G401.6 (cell line): ENCODE data around the gene TNIP1.

Source experiments
- FAIRE-seq: peaks from 2 replicates; lab custom pipeline; 2012; peaks lifted over from hg19 to GRCh38; lab: Jason Lieb, UNC

TNIP1 gene

DNA sequence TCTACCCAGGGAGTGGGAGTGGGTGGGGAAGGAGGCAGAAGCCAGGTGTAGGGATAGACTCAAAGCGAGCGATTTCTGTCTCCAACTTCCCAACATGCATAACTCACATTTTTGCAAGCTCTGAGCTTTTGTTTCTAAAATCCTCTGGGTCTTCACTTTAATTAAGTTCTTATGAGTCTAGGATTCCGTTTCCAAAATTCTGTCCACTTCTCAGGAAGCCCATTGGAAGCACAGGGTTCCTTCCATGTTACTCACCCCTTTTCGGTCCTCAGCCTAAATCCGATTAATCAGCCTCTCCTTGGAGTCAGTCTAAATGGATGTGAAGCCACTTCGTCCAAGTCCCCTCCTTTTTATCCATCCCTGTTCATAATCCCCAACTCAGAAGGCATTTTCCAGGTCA lies 59.1 kb downstream of the TNIP1 start:
- FAIRE-seq, result no peak

DNA sequence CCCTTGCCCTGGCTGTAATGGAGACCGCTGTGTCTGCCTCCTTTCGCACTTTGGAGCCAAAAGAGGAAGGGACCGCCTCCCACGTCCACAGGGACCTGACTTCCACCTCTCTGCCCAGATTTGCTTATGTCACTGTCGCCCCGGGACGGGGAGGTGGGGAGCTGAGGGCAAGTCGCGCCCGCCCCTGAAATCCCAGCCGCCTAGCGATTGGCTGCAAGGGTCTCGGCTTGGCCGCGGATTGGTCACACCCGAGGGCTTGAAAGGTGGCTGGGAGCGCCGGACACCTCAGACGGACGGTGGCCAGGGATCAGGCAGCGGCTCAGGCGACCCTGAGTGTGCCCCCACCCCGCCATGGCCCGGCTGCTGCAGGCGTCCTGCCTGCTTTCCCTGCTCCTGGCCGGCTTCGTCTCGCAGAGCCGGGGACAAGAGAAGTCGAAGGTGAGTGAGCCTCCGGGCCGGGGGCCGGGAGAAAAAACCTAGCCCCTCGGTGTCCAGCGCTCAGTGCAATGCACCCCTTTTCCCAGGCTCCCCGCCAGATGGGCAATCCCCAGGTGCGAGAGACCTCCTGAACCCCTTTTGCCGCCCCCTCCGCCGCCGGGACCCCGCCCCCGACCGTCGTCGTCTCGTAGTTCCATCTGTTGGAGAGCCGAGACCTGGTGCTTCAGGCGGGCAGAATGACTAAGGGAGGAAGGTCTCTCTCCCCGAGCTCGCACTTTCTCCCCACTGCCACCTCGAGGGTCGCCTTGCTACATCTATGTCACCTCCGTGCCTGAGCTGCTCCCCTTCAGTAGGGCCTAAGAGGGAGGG lies 60.3 kb downstream of the TNIP1 start, which contains the start of gene GPX3:
Gene GPX3 (plus strand): TSS at position 288 of the 807 bp plus-strand sequence. CDS start 64 bp downstream, at position 352.
- no peak for FAIRE-seq

DNA sequence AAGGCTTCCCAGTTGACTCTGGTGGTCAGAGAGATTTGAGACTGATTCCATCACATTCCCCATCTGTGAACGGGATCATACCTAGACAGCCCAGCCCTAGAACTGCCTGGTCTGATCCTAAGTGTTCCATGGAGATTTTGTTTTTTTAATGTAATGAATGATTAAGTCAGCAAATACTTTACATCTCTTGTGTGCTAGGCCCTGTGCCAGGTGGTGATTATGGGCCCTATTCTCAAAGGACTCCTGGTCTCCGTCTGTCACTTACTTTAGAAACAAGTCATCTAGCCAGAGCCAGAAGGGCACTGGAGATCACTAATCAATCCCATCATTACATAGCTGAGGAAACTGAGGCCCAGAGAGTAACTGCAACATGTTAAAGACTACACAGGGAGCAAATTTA lies 61.5 kb downstream of the TNIP1 start:
- no peak for FAIRE-seq

DNA sequence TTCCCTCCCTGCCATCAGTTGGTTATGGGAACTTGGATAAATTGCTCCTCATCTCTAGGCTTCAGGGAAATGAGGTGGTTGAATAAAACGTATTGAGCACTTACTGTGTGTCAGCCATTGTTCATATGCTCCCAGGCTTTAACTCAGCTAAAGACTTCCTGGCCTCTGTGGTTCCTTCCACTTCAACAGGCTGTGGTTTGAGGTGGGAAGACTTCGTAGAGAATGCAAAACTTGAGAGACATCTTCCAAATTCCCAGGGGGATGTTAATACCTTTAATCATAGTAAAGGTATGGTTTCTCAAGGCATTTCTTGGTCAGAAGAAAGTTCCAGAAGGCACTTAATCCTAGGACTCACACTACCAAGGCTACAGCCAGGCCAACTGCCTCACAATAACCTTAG lies 62.0 kb downstream of the TNIP1 start:
- FAIRE-seq, result no peak

DNA sequence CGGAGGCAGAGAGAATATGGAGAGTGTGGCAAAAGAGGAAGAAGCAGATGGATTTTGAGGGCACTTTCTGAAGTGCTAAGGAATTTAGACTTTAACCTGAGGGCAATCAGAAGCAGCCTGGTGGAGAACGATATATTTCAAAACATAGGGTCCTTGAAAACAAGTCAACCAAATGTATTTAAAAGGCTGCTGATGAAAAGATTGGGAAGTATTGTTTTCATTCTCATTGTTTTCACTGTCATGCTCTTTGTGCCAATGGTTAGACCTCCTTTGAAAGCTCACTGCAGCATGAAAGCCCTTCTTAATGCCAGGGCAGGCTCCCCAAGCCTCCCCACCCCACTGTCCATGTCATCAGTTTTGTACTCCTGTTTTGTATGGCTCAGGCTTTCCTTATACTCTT lies 62.9 kb downstream of the TNIP1 start:
- FAIRE-seq, result no peak

DNA sequence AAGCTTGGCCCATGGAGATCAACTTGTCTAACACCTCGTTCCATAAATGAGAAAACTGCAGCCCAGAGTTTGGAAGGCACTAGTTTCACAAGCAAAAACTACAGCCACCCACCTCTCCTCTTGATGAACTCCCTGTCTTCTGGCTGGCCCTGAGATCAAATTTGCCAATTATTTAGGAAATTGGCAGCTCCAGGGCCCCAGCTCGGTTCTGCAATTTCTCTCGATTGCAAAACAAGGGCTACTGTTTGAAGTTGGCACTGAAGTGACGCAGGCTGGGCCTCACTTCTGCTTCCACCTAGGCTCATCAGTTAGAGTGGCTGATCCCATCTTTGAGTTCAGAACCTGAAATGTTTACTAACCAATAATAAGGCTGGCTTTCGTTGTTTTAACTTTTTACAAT lies 64.1 kb downstream of the TNIP1 start:
- no peak for FAIRE-seq

DNA sequence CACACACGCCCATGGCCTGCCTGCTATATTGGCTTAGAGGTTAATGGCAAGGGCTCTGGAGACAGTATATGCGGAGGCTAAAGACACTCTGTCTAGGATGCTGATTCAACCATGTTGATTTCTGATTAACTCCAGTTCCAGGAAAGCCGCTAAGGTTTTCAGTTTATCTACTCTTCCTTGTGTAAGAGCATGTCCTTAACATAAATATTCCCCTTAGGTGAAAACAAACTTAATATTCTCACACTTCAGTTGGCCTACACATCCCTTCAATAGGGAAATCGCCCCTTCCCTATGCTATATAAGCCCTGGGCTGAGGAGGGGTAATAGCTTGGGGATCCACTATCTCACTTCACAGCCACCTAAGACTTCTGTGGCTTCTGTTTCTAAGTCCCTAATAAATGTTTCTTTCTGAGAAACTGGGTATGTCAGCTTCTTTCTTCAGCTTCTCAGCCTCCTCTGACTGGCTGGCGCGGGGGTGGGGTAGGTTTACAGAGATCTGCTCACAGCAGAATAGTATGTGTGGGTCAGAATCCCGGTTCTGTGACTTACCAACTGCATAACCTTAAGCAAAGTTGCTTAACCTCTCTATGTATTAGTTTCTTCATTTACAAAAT lies 64.8 kb downstream of the TNIP1 start:
- no peak for FAIRE-seq

DNA sequence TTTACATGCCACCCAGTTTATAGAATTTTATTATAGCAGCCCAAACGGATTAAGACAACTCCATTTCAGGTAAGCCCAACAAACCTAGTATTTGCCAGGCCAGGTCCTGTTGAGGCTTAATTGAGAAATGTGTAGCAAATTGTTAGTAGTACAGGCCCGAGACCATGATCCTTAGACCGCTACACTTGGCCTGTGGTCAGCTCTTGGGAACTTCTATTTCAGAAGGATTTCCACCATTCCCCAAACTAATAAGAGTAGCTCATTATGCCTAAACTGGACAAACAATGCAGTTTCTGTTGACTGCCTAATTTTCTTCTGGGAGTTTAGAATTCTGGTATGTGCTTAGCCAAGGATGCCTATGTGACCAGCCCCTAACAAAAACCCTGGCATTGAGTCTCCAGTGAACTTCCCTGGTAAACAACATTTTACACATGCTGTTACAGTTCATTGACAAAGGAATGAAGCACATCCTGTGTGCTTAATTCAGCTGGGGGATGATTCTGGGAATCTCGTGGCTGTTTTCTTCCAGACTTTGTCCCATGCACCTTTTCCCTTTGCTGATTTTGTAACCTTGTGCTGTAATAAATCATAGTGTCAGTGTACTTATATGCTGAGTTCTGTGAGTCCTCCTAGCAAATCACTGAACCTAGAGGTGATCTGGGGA lies 66.0 kb downstream of the TNIP1 start:
- no peak for FAIRE-seq

DNA sequence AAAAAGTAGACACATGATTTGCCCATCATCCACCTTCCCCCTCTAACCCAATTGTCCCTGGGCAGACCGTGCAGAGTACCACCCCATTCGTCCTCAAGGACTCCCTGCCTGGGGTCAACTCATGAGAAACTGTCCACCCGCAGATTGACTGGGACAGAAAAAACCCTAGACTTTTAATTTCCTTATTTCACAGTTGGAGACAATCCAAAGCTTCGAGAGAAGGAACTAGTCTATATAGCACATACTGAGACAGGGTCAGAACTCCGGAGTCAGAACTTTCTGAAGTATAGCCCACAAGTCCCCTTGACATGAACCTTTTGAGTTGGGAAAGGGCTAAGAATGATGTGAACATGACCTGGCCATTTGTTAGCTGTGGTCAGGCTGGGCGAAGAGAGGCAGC lies 68.0 kb downstream of the TNIP1 start:
- no peak for FAIRE-seq

DNA sequence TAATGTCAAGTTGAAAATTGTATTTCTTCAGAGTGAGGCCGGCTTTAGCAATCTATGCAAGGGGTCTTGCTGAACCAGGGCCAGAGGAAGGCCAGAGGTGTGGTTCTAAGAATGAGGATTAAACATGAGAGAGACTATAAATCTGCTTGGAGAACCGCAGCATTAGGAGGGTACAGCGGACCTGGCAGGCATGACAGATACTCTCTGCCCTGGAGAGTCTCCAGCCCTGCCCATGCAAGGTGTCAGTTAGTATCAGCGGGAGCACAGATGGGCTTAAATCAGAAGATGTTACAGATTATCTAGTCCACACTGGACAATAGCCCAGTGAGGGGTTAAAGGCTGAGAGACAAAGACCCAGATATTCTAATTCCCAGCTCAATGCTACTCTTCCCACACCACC lies 71.9 kb downstream of the TNIP1 start:
- no peak for FAIRE-seq

DNA sequence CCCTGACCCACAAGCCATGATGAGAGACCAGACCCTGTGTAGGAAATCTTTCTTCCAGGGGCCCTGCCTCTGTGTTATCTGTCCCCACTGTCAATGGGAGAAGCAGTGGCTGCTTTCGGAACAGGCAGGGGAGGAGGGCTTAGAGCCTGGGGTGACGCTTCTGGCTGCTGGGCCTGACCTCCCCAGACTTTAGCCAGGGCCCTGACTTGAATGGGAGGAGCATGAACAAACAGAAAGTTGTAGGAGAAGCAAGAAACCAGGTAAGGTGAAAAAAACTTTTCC lies 72.7 kb downstream of the TNIP1 start:
- no peak for FAIRE-seq

DNA sequence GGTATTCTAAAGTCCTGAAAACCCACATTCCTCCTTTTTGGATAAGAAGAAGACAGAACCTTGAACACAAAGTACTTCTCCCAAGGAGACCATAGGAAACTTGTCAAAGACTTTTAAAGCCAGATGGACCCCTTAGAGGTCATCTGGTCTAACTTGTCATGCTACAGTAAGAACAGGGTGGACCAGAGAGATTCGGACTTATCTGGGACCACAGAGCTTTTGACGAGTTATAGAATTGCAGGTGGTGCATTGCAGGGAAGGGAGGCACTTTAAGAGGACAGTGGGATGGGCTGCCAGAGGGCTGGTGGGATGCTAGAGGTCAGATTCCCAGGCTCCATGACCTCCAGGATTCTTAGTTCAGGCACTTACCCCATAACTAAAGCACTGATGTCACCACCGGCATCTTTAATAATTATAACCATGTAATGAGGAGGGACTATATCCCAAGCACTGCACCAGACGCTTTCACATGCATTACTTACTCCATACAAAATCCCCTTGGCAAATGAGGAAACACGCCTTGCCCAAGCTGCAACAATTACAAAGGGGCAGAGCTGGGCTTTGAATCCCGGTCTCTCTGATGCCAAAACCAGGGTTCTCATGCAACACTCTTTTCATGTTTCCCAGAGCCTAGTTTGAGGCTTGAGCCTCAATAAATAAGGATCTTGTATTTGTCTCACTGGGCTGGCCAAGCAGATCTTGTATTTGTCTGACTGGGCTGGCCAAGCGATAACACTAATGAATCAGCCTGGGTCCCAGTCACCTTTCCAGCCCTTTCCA lies 73.2 kb downstream of the TNIP1 start:
- FAIRE-seq, result no peak

DNA sequence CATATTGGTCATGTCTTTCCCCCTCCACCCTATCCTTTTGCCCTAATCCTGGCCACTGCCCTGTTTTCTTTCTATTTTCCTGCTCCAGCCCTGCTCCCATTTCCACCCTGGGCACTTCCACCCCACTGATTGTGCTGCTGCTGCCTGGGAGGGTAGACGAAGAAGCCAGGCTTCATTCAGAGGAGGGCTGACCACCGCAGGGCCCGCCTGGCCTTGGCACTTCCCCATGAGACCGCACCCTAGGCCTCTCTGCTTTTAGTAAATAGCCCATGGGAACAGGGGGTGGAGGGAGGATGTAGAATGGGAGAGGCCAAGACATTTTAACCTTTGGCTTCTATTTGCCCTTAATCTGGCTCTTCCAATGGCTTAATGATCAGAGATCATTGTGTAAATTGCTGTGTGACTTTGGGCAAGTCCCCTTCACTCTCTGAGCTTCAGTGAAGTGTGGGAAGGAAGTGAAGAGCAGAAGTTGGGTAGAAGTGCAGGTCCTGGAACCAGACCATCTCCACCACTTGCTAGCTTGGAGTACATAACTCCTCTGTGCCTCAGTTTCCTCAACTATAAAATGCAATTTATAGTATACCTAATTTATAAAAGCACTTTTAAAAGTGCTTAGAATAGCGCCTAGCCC lies 74.0 kb downstream of the TNIP1 start:
- FAIRE-seq, result no peak

DNA sequence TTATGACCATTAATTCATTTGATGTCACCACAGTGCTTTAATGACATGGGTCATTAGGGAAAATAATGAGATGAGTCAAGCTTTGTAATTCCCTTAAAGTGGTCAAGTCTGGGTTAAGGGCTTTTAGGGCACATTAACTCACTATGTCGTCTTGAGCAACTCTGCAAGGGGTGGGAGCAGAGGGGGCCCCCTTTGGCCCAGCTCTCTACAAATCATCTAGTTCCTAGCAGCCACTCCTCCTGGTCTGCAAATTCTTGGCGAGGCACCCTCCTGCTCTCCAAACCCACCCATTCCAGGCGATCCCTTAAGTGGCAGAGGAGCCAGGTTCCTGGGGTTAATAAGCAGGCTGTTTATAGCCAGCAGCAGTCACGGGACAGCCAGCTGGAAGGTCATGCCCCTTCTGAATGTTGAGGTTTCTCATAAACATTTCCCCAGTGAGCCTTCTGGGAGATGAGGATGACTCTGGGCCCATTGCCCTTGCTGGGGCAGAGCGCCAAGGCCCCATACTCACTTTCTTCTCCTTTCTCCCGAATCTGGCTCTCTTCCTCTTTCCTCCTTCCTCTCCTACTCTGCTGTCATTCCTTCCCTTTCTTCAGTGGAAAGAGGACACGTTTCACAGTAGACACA lies 74.8 kb downstream of the TNIP1 start:
- FAIRE-seq, result no peak

DNA sequence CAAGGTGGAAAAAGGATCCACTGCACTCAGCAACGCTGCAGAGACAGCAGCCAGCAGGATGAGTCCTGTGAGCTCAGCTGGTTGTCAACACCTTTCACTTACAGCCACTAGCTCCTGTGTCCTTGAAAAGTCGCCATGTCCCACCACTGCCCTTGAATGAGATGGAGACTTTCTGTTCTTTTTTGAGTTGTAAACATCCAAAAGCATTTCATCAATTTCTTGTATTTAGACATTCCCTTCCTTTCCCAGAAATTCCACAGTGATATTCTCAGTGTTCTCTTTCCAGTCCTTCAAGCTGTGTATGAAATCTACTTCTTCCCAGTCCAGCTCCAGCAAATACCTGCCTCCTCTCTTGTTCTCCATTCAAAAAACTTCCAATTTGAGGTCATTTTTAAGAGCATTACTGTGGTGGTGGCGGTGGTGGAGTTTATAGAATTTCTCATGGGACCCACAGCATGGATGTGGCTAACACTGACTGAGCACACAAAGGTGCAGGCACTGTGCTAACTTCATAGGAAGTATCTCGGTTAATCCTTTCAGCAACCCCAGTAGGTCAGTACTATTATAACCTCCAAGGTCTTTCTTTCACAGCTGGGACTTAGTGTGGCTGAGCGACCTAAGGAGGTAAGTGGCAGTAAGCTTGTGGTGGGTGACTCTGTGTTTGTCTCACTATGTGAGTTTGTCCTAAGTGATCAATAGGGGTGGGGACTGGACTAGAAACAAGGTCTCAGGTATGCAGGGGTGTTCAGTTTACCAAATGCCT lies 75.5 kb downstream of the TNIP1 start:
- no peak for FAIRE-seq

DNA sequence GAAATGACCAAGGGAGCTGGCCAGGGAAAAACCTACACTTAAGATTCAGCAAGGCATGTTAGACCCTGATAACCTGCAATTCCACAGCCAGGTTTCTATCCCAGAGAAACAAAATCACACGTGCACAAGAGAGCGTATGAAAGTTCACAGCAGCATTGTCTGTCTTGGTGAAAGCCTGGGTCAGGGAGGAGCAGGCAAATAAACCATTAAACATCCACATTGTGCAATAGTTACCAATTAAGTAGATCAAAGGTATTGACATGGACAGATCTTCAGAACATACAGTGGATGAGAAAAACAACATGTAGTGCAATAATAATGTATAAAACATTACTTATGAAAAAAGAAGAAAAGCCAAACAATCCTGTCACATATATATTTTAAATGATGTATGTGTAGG lies 76.3 kb downstream of the TNIP1 start:
- no peak for FAIRE-seq

DNA sequence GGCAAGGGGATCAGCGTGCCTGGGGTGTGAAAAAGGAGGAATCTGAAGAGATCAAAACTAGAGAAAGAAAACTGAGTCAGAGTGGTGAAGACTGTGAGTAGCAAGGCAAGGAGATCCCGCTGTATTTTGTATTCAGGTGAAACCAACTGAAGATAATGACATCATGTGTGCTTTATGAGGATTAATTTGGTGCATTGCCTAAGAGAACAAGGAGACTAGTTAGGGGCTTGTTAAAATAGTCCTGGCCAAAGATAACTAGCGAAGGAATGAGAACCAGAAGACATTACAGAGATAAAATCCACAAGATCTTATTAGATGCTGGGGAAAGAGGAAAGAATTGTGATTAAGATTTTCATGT lies 77.4 kb downstream of the TNIP1 start:
- FAIRE-seq, result no peak

DNA sequence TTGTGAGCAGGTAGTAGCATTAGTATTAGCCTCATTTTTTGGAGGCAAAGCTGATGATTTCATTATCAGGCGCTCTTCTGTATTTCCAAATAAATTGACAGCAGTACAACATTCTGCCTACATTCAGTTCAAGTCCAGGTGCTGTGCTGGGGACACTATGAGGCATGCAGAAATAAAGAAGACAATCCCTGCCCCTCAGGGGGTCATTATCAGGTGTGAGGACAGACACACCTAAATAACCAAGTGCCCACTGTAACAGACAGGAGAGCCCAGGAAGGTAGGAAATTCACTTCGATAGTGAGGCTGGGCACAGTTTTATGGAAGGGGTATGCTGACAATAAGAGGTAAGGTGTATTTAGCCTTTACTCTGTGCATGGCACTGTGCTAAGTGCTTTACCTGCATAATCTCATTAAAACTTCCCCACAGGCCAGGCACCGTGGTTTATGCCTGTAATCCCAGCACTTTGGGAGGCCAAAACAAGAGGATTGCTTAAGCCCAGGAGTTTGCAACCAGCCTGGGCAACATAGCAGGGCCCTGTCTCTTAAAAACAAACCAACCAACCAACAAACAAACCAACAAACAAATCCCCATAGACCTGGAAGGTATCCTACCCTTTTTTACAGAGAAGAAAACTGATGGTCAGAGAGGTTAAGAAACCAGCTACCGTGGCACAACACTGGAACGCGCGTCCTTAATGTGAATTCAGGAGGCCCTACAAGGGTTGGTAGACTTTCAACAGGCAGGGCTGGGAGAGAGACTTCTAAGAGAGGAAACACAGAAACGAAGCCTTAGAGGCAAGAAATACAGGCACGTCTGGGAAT lies 77.9 kb downstream of the TNIP1 start:
- no peak for FAIRE-seq

DNA sequence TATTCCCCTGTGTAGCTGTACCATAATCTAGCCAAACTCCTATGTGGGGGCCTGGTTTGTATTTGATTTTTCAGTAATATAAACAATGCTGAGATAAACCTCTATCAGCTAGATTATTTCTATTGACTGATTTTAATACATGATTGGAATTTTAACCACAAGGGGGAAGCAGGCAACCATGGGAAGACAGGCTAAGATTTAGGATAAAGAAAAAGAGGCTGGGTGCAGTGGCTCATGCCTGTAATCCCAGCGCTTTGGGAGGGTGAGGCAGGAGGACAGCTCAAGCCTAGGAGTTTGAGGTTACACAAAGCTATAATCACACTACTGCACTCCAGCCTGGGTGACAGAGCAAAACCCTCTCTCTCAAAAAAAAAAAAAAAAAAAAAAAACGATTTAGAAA lies 78.6 kb downstream of the TNIP1 start:
- FAIRE-seq, result no peak

DNA sequence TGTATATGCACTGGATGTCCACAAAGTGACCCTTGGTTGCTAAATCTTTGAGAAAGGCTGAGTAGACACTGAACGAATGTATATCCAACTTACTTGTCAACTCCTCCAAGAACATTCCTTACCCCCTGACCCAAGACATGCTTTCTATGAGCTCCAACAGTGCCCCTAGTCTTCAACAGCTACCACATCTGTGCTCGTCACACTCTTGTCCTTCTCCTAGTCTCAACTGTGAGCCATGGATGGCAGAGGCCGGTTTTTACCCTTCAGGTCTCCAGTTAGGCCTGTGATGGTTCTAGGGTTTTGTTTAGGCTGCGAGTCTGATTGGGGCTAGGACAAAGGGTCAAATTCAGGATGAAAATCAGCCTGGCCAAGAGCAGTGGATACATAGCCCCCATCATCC lies 79.4 kb downstream of the TNIP1 start:
- no peak for FAIRE-seq
